HepG2 (cell line): ENCODE measurements around the gene HINFP. TPM values are rescaled to one million over a fixed set of nuclear protein-coding genes. Genes with fewer than 3 reads are reported as not detected.
A peak's percentile ranks its signal among the peaks of the same experiment; 100 is the strongest.

Experiments
- CAMTA2 ChIP-seq: sonication (generic); formaldehyde crosslinking; IDR thresholded peaks from 2 replicates; pipeline ENCODE4 v1.4.0; 2020; ENCODE audit warnings: mild to moderate bottlenecking, missing genetic modification reagents, borderline replicate concordance
- HOXA3 ChIP-seq: sonication (generic); formaldehyde crosslinking; IDR thresholded peaks from 2 replicates; pipeline ENCODE4 v1.5.0; 2020; ENCODE audit warnings: missing genetic modification reagents
- SAP130 ChIP-seq: IDR thresholded peaks from 2 replicates; pipeline ENCODE4 v1.6.1; 2016; ENCODE audit warnings: low read depth
- SOX5 ChIP-seq: IDR thresholded peaks from 2 replicates; pipeline ENCODE4 v1.6.1; 2016; ENCODE audit warnings: borderline replicate concordance
- TBP ChIP-seq: sonication (generic); formaldehyde crosslinking; IDR thresholded peaks from 2 replicates; pipeline ENCODE4 v1.5.0; 2020; ENCODE audit warnings: missing genetic modification reagents
- TMF1 ChIP-seq: sonication (generic); formaldehyde crosslinking; IDR thresholded peaks from 2 replicates; pipeline ENCODE4 v1.8.1; 2022; ENCODE audit warnings: low read depth, missing genetic modification reagents
- ZBTB10 ChIP-seq: sonication (generic); formaldehyde crosslinking; IDR thresholded peaks from 2 replicates; pipeline ENCODE4 v1.4.0; 2020; ENCODE audit warnings: missing genetic modification reagents, borderline replicate concordance
- ZFP36L1 ChIP-seq: sonication (generic); formaldehyde crosslinking; IDR thresholded peaks from 2 replicates; pipeline ENCODE4 v1.8.0; 2022; ENCODE audit warnings: mild to moderate bottlenecking, missing genetic modification reagents, moderate library complexity
- ZFX ChIP-seq: sonication (generic); formaldehyde crosslinking; IDR thresholded peaks from 2 replicates; pipeline ENCODE4 v1.4.0; 2020; ENCODE audit warnings: mild to moderate bottlenecking, low read depth, missing genetic modification reagents, moderate library complexity
- ZNF281 ChIP-seq: sonication (generic); formaldehyde crosslinking; IDR thresholded peaks from 2 replicates; pipeline ENCODE4 v1.4.0; 2020; ENCODE audit warnings: missing genetic modification reagents, borderline replicate concordance
- polyA plus RNA-seq, 8 experiments: library from polyadenylated mRNA; depleted of rRNA in 3 of 8; stranded (reverse) in 7 of 8; unstranded in 1 of 8; fragments of >200 nt; fragmentation: Illumina TruSeq in 4 of 8; extraction: Trizol in 4 of 8; gene quantifications; 2 replicates each; pipeline versions ENCODE4 v1.2.1 to v1.2.3, GENCODE V29; 2011 to 2016; ENCODE audit warnings: low read depth in 4 of 8, missing spikeins in 1 of 8, mixed read lengths in 1 of 8; ENCODE audit not compliant: insufficient read depth in 1 of 8
- total RNA-seq, 5 experiments: library from RNA; depleted of rRNA; stranded (reverse); fragments of >200 nt; fragmentation: Illumina TruSeq; extraction: Trizol; gene quantifications; 2 replicates each; pipeline ENCODE4 v1.2.3, GENCODE V29; 2016; ENCODE audit warnings: low read depth in 1 of 5
- TF ChIP-seq, protein P1 (sequence below): sonication (generic); formaldehyde crosslinking; IDR thresholded peaks from 2 replicates; pipeline ENCODE4 v1.4.0; 2020; ENCODE audit warnings: mild to moderate bottlenecking, missing genetic modification reagents
- TF ChIP-seq, protein P2 (sequence below): IDR thresholded peaks from 2 replicates; pipeline ENCODE4 v1.6.1; 2016; ENCODE audit warnings: missing biosample characterization, missing genetic modification reagents, low read depth

Gene HINFP
- total and polyA plus RNA-seq, 2 of the 13 experiments (the other 11 are each of a cell fraction or from before 2014, with no cell fraction given) = 15.1 to 21.4 TPM

DNA sequence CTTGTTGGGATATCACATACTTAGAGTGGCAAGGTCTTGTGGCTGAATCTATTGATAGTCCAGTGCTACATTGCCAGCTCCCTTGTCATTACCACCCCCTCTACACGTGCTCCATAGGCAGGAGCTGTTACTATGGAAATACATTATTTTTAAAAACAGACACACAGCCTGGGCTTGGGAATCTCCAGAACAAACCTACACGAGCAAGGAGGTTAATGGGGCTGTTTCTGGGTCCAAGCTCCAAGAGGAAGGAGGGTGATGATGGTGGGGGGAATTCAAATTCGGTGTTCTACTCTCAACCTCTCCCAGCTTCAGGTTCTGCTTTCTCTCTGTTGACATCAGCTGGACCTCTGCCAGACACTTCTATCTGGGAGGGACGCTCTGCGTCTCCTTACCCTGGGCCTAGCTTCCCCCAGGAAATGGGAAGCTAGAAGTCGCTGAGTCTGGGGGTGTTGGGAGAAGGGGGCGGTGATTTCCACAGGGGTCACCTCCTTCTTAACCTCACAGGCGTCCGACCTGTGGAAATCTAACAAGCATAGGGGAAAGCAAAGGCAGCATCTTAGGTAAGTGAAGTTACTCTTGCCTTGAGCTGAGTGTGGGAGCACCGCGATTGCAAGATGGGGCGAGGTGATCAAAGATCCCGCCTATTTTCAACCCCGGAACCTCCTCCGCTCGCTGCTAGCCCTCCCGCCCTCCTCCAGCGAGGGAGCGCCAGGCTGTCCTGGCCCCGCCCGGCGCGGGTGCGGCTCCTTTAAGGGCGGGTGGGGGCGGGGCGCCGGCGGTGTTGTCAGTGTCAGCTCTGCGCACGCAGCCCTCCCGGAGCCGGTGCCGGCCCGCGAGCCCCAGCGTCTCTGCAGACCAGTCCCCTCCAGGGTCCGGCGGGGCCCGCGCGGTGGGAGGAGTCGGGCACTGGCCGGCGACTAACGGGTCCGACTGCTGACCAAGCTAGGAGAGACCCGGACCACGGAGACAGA, 14.5 kb upstream of the HINFP start, which contains the start of gene C2CD2L (continued):
- TF ChIP-seq, protein P1, sequence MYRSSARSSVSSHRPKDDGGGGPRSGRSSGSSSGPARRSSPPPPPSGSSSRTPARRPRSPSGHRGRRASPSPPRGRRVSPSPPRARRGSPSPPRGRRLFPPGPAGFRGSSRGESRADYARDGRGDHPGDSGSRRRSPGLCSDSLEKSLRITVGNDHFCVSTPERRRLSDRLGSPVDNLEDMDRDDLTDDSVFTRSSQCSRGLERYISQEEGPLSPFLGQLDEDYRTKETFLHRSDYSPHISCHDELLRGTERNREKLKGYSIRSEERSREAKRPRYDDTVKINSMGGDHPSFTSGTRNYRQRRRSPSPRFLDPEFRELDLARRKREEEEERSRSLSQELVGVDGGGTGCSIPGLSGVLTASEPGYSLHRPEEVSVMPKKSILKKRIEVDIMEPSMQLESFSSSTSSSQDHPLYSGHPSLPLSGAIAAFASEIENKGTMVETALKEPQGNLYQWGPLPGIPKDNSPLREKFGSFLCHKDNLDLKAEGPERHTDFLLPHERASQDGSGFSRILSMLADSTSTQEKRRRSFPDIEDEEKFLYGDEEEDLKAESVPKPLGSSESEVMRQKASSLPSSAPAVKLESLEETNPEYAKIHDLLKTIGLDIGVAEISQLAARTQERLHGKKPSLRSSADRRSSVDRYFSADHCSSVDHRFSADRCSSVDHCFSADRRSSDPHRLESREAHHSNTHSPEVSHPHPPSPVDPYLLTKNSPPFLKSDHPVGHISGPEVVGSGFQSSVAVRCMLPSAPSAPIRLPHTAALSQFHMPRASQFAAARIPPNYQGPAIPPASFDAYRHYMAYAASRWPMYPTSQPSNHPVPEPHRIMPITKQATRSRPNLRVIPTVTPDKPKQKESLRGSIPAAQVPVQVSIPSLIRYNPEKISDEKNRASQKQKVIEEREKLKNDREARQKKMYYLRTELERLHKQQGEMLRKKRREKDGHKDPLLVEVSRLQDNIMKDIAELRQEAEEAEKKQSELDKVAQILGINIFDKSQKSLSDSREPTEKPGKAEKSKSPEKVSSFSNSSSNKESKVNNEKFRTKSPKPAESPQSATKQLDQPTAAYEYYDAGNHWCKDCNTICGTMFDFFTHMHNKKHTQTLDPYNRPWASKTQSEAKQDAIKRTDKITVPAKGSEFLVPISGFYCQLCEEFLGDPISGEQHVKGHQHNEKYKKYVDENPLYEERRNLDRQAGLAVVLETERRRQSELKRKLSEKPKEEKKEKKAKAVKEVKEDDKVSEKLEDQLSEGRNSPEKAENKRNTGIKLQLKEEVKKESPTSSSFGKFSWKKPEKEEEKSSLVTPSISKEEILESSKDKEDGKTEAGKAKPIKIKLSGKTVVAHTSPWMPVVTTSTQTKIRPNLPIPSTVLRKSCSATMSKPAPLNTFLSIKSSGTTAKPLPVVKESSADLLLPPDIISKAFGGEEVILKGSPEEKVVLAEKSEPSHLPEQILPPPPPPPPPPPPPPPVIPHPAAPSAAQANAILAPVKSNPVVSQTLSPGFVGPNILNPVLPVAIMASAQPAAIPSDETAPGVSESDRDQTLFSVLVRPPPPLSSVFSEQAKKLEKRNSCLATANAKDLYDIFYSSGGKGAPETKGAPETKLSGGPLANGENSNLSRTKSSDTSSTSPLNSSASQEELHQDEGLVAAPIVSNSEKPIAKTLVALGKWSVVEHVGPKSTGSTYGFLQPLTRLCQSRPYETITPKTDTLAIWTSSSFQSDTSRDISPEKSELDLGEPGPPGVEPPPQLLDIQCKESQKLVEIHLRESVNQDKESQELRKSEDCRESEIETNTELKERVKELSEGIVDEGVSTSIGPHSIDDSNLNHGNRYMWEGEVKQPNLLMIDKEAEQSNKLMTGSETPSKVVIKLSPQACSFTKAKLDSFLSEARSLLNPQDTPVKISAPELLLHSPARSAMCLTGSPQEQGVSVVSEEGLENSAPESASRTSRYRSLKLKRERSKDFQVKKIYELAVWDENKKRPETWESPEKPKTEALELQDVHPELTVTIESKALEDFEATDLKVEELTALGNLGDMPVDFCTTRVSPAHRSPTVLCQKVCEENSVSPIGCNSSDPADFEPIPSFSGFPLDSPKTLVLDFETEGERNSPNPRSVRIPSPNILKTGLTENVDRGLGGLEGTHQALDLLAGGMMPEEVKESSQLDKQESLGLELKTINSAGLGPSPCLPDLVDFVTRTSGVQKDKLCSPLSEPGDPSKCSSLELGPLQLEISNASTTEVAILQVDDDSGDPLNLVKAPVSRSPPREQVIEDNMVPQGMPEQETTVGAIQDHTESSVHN (CRISPR knock-in tag) = no peak
- TF ChIP-seq ZFX (CRISPR knock-in tag) (peak; percentile 38; the same call in 1 of the 2 replicates), SAP130 (CRISPR knock-in tag) (peak; percentile 81), TMF1 (CRISPR knock-in tag) (no peak), CAMTA2 (CRISPR knock-in tag) (no peak), SOX5 (CRISPR knock-in tag) (0 out of 2 replicates have a peak, but pooled peaks have one; percentile 3), ZBTB10 (CRISPR knock-in tag) (no peak; the same call in 1 of the 2 replicates), TBP (CRISPR knock-in tag) (no peak), ZFP36L1 (CRISPR knock-in tag) (no peak), HOXA3 (CRISPR knock-in tag) (peak; percentile 38), ZNF281 (CRISPR knock-in tag) (peak; percentile 76; the same call in 1 of the 2 replicates)
- TF ChIP-seq, protein P2, sequence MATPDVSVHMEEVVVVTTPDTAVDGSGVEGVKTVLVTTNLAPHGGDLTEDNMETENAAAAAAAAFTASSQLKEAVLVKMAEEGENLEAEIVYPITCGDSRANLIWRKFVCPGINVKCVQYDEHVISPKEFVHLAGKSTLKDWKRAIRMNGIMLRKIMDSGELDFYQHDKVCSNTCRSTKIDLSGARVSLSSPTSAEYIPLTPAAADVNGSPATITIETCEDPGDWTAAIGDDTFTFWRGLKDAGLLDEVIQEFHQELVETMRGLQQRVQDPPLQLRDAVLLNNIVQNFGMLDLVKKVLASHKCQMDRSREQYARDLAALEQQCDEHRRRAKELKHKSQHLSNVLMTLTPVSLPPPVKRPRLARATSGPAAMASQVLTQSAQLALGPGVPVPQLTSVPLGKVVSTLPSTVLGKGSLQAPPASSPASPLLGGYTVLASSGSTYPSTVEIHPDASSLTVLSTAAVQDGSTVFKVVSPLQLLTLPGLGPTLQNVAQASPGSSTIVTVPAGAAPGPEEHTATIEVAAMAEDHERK (CRISPR knock-in tag) = no peak
